ENCODE results near the gene PUM1.

Gene PUM1

DNA sequence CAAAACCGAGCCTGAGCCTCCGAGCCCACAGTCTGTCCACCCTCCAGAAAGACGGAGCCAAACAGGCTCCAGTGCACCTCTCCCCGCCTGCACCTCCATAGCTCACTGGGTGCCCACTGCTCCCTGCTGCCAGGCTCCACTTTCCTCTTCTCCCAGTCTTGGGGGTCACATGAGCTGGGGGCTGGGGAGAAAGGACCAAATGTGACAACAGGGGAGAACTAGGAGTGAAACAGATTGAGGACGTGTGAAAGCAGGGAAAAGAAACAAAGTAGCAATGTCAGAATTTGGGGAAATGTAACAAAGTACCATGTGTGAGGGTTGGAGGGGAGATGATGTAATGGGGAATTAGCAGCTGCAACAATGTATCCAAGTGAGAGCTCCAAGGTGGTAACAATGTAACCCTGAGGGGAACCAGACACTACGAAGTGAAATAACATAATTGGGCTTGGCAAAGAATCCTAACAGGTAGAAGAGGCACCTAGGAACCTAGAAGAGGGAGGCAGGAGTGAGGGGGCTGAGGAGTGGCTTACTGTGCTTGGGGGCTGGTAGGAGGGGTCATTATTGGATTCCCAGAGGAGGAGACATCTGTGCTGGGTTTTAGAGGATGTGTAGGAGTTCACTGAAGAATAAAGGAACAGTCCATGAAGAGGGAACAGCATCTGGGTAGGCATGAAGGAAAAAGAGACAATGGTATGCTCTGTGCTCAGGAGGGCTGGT lies 169.4 kb downstream of the PUM1 start:
- Histone ChIP-seq H3K36me3 (no peaks in the 10 kb centered on the region), H3K9me3 (no peaks in the 10 kb centered on the region), H3K27me3 (no peaks in the 10 kb centered on the region), H3K4me1 (no peaks in the 10 kb centered on the region), H3K4me3 (ENCODE audit: low read depth, low read length) (no peak overlapping the region)
- no peak for DNase-seq
- TF ChIP-seq, protein P1, sequence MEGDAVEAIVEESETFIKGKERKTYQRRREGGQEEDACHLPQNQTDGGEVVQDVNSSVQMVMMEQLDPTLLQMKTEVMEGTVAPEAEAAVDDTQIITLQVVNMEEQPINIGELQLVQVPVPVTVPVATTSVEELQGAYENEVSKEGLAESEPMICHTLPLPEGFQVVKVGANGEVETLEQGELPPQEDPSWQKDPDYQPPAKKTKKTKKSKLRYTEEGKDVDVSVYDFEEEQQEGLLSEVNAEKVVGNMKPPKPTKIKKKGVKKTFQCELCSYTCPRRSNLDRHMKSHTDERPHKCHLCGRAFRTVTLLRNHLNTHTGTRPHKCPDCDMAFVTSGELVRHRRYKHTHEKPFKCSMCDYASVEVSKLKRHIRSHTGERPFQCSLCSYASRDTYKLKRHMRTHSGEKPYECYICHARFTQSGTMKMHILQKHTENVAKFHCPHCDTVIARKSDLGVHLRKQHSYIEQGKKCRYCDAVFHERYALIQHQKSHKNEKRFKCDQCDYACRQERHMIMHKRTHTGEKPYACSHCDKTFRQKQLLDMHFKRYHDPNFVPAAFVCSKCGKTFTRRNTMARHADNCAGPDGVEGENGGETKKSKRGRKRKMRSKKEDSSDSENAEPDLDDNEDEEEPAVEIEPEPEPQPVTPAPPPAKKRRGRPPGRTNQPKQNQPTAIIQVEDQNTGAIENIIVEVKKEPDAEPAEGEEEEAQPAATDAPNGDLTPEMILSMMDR (IDR thresholded peaks at IDR 0.05; ENCODE audit: low read depth, low read length), result no peak

DNA sequence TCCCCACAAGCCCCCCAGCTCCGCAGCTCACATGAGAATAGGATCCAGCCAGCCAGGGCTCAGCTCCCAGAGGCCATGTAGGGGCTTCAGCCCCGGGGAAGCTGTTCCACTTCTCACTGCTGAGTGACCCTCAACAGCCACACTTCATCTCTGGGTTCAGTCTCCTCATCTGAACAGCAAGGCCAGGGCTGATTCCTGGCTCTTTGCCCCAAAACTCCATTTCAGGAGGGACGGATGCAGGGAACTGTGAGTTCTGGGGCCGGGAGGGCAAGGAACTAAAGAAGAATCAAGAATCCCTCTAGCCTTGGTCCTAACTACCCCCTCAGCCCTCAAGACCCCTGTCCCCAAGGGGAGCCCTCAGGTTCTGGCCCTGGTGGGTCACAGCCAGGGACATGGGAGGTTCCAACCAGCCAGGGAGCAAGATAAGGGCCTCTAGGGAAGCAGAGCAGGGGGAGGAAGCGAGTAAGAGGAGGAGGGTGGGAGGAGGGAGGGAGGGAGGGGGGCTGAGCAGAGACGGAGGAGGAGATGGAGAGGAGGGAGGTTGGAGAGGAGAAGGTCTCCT lies 170.1 kb downstream of the PUM1 start:
- Histone ChIP-seq H3K9me3 (no peaks in the 10 kb centered on the region), H3K4me1 (no peaks in the 10 kb centered on the region), H3K4me3 (ENCODE audit: low read depth, low read length) (no peak overlapping the region), H3K27me3 (no peaks in the 10 kb centered on the region), H3K36me3 (no peaks in the 10 kb centered on the region)
- TF ChIP-seq, protein P1 (IDR thresholded peaks at IDR 0.05; ENCODE audit: low read depth, low read length), result no peak
- DNase-seq, result no peak

DNA sequence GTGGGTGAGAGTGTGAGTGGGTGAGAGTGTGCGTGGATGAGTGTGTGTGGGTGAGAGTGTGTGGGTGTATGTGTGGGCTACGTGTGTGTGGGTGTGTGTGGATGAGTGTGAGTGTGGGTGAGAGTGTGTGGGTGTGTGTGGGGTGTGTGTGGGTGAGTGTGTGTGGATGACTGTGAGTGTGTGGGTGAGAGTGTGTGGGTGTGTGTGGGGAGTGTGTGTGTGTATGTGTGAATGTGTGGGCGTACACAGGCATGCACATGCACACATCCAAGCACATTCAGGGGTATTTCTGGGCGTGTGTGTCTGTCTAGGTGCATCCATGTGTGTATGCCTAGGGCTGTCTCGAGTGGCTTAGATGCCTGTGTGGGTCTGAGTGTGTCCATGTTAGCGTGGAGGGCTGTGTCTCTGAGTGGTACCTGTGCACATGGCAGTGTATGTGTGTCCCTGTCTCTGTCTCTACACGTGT lies 171.0 kb downstream of the PUM1 start:
- Histone ChIP-seq H3K9me3 (no peaks in the 10 kb centered on the region), H3K4me1 (no peaks in the 10 kb centered on the region), H3K36me3 (no peaks in the 10 kb centered on the region), H3K27me3 (no peaks in the 10 kb centered on the region), H3K4me3 (ENCODE audit: low read depth, low read length) (no peak overlapping the region)
- no peak for DNase-seq
- TF ChIP-seq, protein P1 (IDR thresholded peaks at IDR 0.05; ENCODE audit: low read depth, low read length), result no peak

DNA sequence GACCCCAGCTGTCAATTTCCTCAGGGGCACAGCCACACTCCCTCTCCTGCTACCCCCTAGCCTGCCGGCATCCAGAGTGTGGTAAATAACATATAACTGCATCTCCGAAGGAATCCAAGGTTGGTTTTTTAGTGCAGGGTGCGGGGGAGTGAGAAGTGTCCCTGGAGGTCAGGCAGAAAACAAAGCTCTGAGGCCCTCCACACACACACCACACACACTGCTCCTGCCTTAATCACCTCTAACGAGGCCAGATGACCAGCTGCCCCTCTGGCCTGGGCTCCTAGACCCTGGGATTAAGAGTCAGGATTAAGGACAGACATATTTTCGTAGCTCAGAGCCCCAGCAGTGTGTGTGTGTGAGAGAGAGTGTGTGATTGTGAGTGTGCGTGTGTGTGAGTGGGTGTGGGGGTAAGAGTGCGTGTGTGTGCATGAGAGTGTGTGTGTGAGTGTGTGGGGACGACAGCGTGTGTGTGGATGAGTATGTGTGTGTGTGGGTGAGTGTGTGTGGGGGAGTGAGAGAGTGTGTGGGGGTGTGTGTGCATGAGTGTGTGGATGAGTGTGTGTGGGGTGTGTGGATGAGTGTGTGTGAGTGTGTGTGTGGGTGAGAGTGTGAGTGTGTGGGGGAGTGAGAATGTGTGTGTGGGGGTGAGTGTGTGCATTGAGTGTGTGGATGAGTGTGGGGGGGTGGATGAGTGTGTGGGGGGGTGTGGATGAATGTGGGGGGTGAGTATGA lies 171.6 kb downstream of the PUM1 start:
- TF ChIP-seq, protein P1 (IDR thresholded peaks at IDR 0.05; ENCODE audit: low read depth, low read length), result no peak
- DNase-seq, result no peak
- H3K27me3 ChIP-seq, result no peaks in the 10 kb centered on the region

DNA sequence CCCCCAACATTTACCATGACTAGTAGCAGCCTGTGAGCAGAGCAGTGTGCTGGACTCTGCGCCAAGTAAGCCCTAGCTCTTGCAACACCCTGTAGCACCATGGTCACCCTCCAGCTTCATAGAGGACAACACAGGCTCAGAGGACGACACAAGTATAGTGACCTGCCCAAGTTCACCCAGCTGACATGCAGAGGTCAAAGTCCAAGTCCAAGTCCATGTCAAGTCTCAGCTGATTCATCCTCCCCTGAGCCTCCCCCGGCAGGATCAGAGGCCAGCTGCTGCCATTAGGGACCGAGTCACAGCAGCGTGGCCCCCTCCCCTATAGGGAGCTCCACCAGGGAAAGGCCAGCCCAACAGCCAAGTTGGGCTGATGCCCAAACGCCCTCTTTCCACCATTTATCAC lies 172.8 kb downstream of the PUM1 start:
- Histone ChIP-seq H3K4me1 (no peaks in the 10 kb centered on the region), H3K9me3 (no peaks in the 10 kb centered on the region), H3K36me3 (no peaks in the 10 kb centered on the region), H3K27me3 (no peaks in the 10 kb centered on the region), H3K4me3 (ENCODE audit: low read depth, low read length) (no peak overlapping the region)
- TF ChIP-seq, protein P1 (IDR thresholded peaks at IDR 0.05; ENCODE audit: low read depth, low read length), result no peak
- no peak for DNase-seq

More for the DNA sequence above, 171.6 kb downstream of the PUM1 start:
- Histone ChIP-seq H3K36me3 (no peaks in the 10 kb centered on the region), H3K4me1 (no peaks in the 10 kb centered on the region), H3K9me3 (no peaks in the 10 kb centered on the region), H3K4me3 (ENCODE audit: low read depth, low read length) (no peak overlapping the region)

DNA sequence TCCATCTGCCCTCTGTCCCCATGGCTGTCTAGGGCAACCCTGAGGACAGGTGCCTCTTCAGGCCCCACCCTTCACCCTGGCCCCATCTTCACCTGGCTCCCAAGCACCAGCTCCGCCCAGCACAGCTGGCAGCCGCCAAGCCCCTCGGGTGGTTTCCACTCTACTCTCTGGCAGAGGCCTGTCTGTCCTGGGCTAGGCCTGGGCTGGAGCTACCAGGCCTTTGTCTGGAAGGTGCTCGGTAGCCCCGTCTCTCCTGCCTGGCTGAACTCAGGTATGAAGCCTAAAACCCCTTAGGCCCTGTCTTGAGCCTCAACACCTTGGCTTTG lies 174.3 kb downstream of the PUM1 start:
- DNase-seq, result no peak
- Histone ChIP-seq H3K27me3 (no peaks in the 10 kb centered on the region), H3K4me1 (0 out of 2 replicates have a peak, but pooled peaks cover 2% of the 10 kb centered on the region), H3K9me3 (no peaks in the 10 kb centered on the region), H3K4me3 (ENCODE audit: low read depth, low read length) (no peak overlapping the region), H3K36me3 (no peaks in the 10 kb centered on the region)
- TF ChIP-seq, protein P1 (IDR thresholded peaks at IDR 0.05; ENCODE audit: low read depth, low read length), result no peak
